ENCODE measurements around the gene HM13. TPM values are rescaled to one million over a fixed set of nuclear protein-coding genes. Genes with fewer than 3 reads are reported as not detected.
"Not testable (repeated sequence)": the region's sequence is repeated elsewhere in the genome, so short reads cannot be mapped to it uniquely, and the experiment has no call there.

Gene HM13
- total RNA-seq, 1 donor from 2014 or later = 169 TPM

GRCh38 chr20:31595380-31595653 is 81.1 kb downstream of the HM13 start:
- H3K27me3 ChIP-seq = no peaks in the 10 kb centered on the region
- no peak for TF ChIP-seq CTCF (IDR thresholded peaks at IDR 0.05)
- no peaks in the 10 kb centered on the region for H3K36me3 ChIP-seq
- DNase-seq = no peak
- H3K9me3 ChIP-seq = no peaks in the 10 kb centered on the region
- H3K27ac ChIP-seq = peak overlapping the region; percentile 79
- H3K4me1 ChIP-seq = peaks cover 31% of the 10 kb centered on the region
- intact Hi-C loops (cut with DNase I) = no loop called here
- no peak overlapping the region for H3K4me3 ChIP-seq
- ATAC-seq = no peak

- H3K9me3 ChIP-seq = no peaks in the 10 kb centered on the region
- H3K27ac ChIP-seq = peak overlapping the region; percentile 79
- no peaks in the 10 kb centered on the region for H3K36me3 ChIP-seq
- no peaks in the 10 kb centered on the region for H3K27me3 ChIP-seq
- peaks cover 31% of the 10 kb centered on the region for H3K4me1 ChIP-seq
- DNase-seq (peak; percentile 91), ATAC-seq (peak; percentile 91)
- H3K4me3 ChIP-seq = no peak overlapping the region
- intact Hi-C loops (cut with DNase I) = no loop called here
- TF ChIP-seq CTCF (IDR thresholded peaks at IDR 0.05) = no peak
Measured at GRCh38 chr20:31595654-31596411, 81.6 kb downstream of the HM13 start.

GRCh38 chr20:31596412-31596715 is 82.1 kb downstream of the HM13 start:
- intact Hi-C loops (cut with DNase I); H3K27me3 ChIP-seq: not testable (repeated sequence)
- H3K4me1 ChIP-seq = peaks cover 31% of the 10 kb centered on the region

GRCh38 chr20:31596831-31597480 is 82.7 kb downstream of the HM13 start:
- TF ChIP-seq CTCF (IDR thresholded peaks at IDR 0.05) = no peak
- H3K4me1 ChIP-seq = peaks cover 31% of the 10 kb centered on the region
- peak overlapping the region; percentile 79 for H3K27ac ChIP-seq
- H3K36me3 ChIP-seq = no peaks in the 10 kb centered on the region
- intact Hi-C loops (cut with DNase I) = no loop called here
- H3K27me3 ChIP-seq = no peaks in the 10 kb centered on the region
- H3K9me3 ChIP-seq = no peaks in the 10 kb centered on the region
- H3K4me3 ChIP-seq = no peak overlapping the region
- ATAC-seq (peak; percentile 8), DNase-seq (no peak)

More at GRCh38 chr20:31596412-31596715, 82.1 kb downstream of the HM13 start:
- H3K4me3 ChIP-seq, DNase-seq, H3K36me3 ChIP-seq, H3K9me3 ChIP-seq, ATAC-seq: not testable (repeated sequence)
- peak overlapping the region; percentile 79 for H3K27ac ChIP-seq

GRCh38 chr20:31597481-31597855 is 83.2 kb downstream of the HM13 start:
- H3K27ac ChIP-seq = peak overlapping the region; percentile 79
- intact Hi-C loops (cut with DNase I) = no loop called here
- no peak overlapping the region for H3K4me3 ChIP-seq
- DNase-seq (no peak), ATAC-seq (no peak)
- H3K36me3 ChIP-seq = no peaks in the 10 kb centered on the region
- TF ChIP-seq CTCF (IDR thresholded peaks at IDR 0.05) = no peak
- H3K4me1 ChIP-seq = peaks cover 32% of the 10 kb centered on the region
- no peaks in the 10 kb centered on the region for H3K9me3 ChIP-seq
- H3K27me3 ChIP-seq = no peaks in the 10 kb centered on the region

GRCh38 chr20:31602431-31602778 is 88.2 kb downstream of the HM13 start:
- DNase-seq (no peak), ATAC-seq (no peak)
- Histone ChIP-seq H3K9me3 (no peaks in the 10 kb centered on the region), H3K4me3 (no peak overlapping the region), H3K4me1 (peaks cover 14% of the 10 kb centered on the region), H3K36me3 (peaks cover 8% of the 10 kb centered on the region), H3K27ac (peak overlapping the region; percentile 95), H3K27me3 (no peaks in the 10 kb centered on the region)
- intact Hi-C loops (cut with DNase I) = no loop called here
- TF ChIP-seq CTCF (IDR thresholded peaks at IDR 0.05) = no peak

Measured in upper lobe of right lung (tissue), 1 donor.